Activated CD8-positive, alpha-beta memory T cell treated with anti-CD3 and anti-CD28 coated beads, Interleukin-2, amount 50 U/mL, for 4 hours (primary cell): ENCODE measurements around the gene APOBEC3F.

Experiments used
- DNase-seq: peaks from one replicate; pipeline ENCODE4 v3.0.0-alpha.2; 2020

The APOBEC3F gene

GRCh38 chr22:39095971-39096370, 55.3 kb downstream of the APOBEC3F start:
- no peak for DNase-seq

DNA sequence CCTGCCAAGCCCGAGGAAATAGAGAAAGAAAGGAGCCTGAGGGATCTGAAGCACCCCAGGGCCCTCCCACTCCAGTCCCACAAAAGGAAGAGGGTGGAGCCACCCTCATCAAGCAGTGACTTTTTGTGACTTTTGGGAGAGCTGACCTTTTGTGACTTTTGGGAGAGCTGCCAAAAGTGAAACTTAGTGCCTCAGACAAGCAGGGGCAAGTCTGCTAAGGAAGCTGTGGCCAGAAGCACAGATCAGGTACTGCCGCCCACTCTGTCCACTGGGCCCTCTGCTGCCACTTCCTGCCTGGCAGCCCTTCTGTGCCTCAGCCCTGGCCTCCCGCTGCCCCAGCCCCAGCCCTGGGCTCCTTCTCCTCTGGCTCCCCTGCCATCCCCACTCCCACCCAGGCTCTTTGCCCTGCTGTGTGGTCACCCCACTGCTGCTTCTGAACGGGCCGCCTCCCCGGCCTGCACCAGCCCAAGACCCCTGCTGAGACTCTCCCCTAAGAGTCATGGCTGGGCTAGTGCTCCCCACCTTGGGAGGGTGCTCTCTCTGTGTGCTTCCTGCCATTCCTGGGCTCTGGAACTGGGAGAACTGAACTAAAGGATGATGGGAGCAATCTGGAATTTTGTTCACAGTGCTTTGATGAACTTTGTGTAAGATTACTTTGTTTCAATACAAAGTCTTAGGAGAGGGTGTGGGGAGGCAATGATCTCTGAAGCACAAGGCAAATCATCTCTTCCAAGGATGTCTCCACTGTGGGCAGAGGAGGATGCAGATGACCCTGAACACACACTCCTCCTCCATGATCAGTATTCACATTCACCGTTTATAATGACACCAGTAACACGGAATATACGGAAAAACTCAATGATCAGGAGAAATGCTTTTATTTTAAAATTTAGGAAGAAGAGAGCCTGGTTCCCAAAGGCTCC, 56.7 kb downstream of the APOBEC3F start, which contains the start of gene APOBEC3H:
APOBEC3H (plus strand) TSS at position 147 of the 923 bp plus-strand sequence. CDS start 3,035 bp downstream, outside the sequence.
- peak; percentile 48 for DNase-seq

DNA sequence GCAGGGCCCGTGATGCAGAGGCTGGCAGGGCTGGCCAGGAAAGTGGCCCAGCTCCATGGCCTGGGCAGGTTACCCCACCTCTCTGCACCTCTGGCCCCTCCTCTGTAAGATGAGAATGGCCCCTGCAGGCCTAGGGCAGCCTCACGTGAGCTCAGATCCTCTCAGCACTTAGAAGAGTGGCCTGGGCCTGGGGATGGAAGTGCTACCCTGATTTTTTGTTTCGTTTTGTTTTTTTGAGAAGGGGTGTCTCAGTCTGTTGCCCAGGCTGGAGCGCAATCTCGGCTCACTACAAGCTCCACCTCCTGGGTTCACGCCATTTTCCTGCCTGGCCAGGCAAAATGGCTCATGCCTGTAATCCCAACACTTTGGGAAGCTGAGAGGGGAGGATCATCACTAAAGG, 57.4 kb downstream of the APOBEC3F start:
- no peak for DNase-seq

- no peak for DNase-seq
These were observed 57.9 kb downstream of the APOBEC3F start for GRCh38 chr22:39098576-39098975.

DNA sequence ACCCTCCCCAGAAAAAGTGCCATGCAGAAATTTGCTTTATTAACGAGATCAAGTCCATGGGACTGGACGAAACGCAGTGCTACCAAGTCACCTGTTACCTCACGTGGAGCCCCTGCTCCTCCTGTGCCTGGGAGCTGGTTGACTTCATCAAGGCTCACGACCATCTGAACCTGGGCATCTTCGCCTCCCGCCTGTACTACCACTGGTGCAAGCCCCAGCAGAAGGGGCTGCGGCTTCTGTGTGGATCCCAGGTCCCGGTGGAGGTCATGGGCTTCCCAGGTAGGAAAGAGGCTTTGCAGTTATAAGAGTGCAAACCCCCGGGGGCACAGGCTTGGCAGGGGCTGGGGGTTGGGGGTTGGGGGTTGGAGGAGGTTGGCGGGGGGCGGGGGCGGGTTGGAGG, 60.6 kb downstream of the APOBEC3F start:
- DNase-seq: no peak

GRCh38 chr22:39103431-39103830, 62.8 kb downstream of the APOBEC3F start:
- DNase-seq: no peak
